Stimulated activated CD4-positive, alpha-beta T cell treated with anti-CD3 and anti-CD28 coated beads, Interleukin-2, amount 100 ng/mL, for 48 hours (primary cell): ENCODE data around the gene FAM53A.
"Not testable (repeated sequence)": the region's sequence is repeated elsewhere in the genome, so short reads cannot be mapped to it uniquely, and the experiment has no call there.

Experiments
- DNase-seq, 2 donors: peaks; one replicate each; pipeline ENCODE4 v3.0.0-alpha.2; 2020

Gene FAM53A

GRCh38 chr4:1616557-1616930 is 67.6 kb downstream of the FAM53A start:
- no peak for DNase-seq

GRCh38 chr4:1615786-1616556 is 68.1 kb downstream of the FAM53A start:
- DNase-seq = no peak

DNA sequence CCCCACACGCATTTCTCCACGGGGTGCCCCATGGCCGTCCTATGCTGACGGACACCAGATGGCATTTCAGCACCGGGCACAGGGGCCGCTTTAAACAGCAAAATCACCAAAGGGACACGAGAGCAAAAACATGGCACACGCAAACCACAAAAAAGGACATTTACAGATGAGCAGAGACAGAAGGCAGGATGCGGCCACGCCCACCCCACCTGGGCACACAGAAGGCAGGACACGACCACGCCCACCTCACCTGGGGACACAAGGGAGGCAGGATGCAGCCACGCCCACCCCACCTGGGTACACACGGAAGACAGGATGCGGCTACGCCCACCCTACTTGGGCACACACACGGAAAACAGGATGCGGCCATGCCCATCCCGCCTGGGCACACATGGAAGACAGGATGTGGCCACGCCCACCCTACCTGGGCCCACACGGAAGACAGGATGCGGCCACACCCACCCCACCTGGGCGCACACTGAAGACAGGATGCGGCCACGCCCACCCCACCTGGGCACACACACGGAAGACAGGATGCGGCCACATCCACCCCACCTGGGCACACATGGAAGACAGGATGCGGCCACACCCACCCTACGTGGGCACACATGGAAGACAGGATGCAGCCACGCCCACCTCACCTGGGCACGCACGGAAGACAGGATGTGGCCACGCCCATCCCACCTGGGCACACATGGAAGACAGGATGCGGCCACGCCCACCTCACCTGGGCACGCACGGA is 69.1 kb downstream of the FAM53A start:
- DNase-seq = no peak

DNA sequence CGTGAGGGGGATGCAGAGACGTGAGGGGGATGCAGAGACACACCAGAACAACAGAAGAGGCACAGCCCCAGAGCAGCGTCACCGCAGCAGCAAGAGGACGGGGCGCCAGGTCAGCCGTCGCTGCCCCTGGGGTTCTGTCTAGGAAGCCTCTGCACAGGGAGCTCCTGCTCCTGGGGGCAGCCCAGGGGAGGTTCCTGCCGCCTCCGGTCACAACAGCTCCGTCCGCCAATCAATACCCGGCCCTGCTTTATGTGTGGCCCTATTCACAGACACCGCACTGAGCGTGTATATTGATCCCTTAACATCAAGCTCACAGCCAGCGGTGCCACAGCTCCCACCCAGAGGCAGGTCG is 69.6 kb downstream of the FAM53A start:
- DNase-seq = no peak

DNA sequence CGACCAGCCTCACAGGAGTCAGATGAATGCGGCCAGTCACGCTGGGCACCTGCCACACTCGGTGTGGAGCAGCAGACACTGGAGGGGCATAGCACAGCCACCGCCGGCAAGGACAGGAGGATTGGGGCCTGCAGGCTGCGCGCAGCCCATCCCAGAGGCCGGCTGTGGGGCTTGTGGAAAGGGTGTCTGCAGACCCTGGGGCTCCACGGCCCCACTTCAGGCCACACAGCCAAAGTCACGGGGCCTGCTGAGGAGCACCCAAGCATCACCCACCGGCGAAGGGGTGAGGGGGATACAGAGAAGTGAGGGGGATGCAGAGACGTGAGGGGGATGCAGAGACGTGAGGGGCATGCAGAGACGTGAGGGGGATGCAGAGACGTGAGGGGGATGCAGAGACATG is 70.1 kb downstream of the FAM53A start:
- DNase-seq = no peak

GRCh38 chr4:1613099-1613495 is 71.0 kb downstream of the FAM53A start:
- DNase-seq = no peak

- DNase-seq = no peak
These were observed 71.6 kb downstream of the FAM53A start for GRCh38 chr4:1612278-1613098.

DNA sequence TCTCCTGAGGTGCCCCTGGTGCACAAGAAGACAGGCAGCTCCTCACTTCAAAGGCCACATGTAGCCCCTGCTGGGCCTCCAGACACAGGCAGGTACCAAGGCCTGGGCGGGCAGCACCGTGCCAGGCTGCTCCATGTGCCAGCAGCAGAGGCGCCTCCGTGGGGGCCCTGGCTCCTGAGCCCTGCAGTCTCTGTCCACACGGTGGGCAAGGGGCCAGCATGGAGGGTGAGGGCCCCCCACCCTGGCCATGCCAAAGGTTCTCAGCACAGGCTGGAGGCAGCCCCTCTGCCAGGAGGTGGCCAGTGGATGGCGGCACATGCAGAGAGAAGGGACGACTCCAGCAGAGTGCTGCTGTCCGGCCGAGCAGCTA is 72.6 kb downstream of the FAM53A start:
- DNase-seq = no peak

GRCh38 chr4:1610791-1611500 is 73.2 kb downstream of the FAM53A start:
- DNase-seq = no peak

- DNase-seq = no peak
These were observed 74.0 kb downstream of the FAM53A start for GRCh38 chr4:1609901-1610790.

DNA sequence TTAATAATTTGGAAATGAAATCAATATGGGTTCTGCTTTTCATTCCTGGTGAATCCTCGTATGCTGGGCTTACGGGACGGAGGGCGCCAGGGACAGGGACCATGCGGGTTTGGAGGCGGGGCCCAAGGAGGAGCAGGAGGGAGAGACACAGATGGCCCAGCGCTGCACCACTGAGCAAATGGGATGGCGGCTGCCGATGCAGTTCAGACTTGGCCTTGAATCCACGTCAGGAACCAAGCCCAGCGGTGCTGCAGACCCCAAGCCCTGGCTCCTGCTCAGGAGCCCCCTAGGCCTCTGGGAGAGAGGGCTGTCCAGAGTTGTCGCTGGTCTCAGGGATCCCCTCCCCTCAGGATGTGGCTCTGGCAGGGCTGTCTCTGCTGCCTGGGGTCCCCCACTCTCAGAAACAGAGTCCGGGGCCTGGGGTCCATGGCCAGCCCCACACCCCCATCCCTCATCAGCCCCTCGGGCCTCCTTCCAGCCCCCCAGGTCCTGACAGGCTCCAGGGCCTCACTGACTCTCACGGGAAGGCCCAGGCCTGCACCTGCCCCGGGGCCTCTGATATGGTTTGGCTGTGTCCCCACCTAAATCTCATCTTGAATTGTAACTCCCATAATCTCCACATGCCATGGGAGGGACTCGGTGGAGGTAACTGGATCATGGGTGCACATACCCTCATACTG is 75.2 kb downstream of the FAM53A start:
- no peak for DNase-seq

DNA sequence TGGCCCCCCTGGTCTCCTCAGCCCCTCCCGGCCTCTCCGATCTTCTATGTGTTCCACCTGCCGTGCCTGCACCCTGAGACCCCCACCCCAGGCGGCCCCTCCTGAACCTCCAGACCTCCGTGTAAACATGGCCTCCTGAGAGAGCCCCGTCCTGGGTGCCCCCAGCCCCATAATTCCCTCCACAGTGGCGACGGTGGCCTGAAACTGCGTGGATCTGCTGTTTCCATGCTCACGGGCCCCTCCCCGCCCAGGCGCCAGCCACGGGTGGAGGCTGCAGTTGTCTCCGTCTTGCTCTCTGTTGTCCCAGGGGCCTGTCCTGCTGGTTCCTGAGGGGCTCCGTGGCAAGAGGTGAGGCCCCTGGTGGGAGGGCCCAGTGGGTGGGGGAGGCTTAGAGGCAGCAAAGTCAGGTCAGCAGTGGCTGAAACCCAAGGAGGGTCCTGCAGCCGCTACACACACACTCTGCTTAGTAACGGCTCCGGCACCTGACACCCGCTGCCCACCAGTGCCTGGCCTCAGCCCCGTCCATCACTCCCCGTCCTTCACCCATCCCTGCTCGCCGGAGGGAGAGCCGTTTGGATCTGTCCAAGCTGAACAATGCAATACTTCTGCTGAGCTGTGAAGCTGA is 75.8 kb downstream of the FAM53A start:
- DNase-seq = no peak

DNA sequence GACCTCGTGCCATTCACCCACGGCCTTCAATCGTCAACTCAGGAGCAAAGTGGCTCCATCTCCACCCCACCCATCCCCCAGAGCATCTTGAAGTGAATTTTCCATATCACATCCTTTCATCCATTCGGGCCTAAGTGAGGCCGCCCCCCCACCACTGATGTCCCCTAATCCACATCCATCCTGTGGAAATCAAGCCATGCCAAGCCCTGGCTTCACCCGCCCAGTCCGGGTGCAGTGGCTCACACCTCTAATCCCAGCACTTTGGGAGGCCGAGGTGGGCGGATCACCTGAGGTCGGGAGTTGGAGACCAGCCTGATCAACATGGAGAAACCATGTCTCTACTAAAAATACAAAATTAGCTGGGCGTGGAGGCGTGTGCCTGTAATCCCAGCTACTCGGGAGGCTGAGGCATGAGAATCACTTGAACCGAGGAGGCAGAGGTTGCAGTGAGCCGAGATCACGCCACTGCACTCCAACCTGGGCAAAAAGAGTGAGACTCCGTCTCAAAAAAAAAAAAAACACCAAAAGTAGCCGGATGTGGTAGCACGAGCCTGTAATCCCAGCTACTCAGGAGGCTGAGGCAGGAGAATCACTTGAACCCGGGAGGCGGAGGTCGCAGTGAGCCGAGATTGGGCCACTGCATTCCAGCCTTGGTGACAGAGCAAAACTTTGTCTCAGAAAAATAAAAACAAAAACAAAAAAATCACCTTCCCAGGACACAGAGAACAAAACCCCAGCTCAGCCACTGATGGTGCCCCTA is 76.5 kb downstream of the FAM53A start:
- not testable (repeated sequence) for DNase-seq

GRCh38 chr4:1604706-1605205 is 79.4 kb downstream of the FAM53A start:
- DNase-seq = no peak

GRCh38 chr4:1604181-1604705 is 79.9 kb downstream of the FAM53A start:
- no peak for DNase-seq

- no peak for DNase-seq
These were observed 80.5 kb downstream of the FAM53A start for GRCh38 chr4:1603413-1604135.

GRCh38 chr4:1602655-1603412 is 81.3 kb downstream of the FAM53A start:
- no peak for DNase-seq
